ENCODE data around the gene ADGRG6. TPM values are rescaled to one million over a fixed set of nuclear protein-coding genes. Genes with fewer than 3 reads are reported as not detected.
A peak's percentile ranks its signal among the peaks of the same experiment; 100 is the strongest.

The ADGRG6 gene
- total and polyA plus RNA-seq, 2 donors (not counting 1 experiment from before 2014, with no cell fraction given), result 0.03 TPM; not detected in 1

- H3K4me3 ChIP-seq (ENCODE audit: control extremely low read depth in 1 of 5, extremely low read depth in 1 of 5, insufficient read depth in 1 of 5, low read depth in 2 of 5, low read length in 4 of 5), result no peak overlapping the region
- H3K36me3 ChIP-seq (replicated peaks in 1 of 2; ENCODE audit: control extremely low read depth in 1 of 2, control insufficient read depth in 1 of 2, extremely low read depth in 1 of 2, insufficient read depth in 2 of 2, low read length in 1 of 2), result no peaks in the 10 kb centered on the region
- Mint-ChIP-seq H3K9me3 (ENCODE audit: insufficient read depth) (no peaks in the 10 kb centered on the region), H3K4me1 (peaks cover 3% of the 10 kb centered on the region), H3K27ac (no peak overlapping the region), H3K4me3 (no peak overlapping the region), H3K27me3 (peaks cover 8% of the 10 kb centered on the region)
- H3K27me3 ChIP-seq (replicated peaks in 1 of 4; ENCODE audit: control extremely low read depth in 1 of 4, control insufficient read depth in 3 of 4, insufficient read depth in 4 of 4, low read length in 3 of 4), result no peaks in the 10 kb centered on the region
- WGBS (ENCODE audit: insufficient coverage), result no CpG with 5 or more reads among the region's 2 CpGs
- H4K20me1 ChIP-seq (ENCODE audit: control insufficient read depth, insufficient read depth, low read length, poor library complexity, severe bottlenecking), result no peaks in the 10 kb centered on the region
- intact Hi-C loops (cut with micrococcal nuclease), result no loop called here
- H3K79me2 ChIP-seq (ENCODE audit: control insufficient read depth, insufficient read depth, low read length), result no peaks in the 10 kb centered on the region
- no peak overlapping the region for H3K27ac ChIP-seq (ENCODE audit: low read length in 2 of 2)
- CTCF ChIA-PET, result no interaction called here
- DNase-seq (no peak), ATAC-seq (ENCODE audit: low read depth) (no peak)
- POLR2A ChIA-PET, result no interaction called here
- H3K4me2 ChIP-seq (replicated peaks; ENCODE audit: low read depth, low read length, poor library complexity, severe bottlenecking), result no peak overlapping the region
- no peak overlapping the region for H3K9ac ChIP-seq (ENCODE audit: low read length)
- no peaks in the 10 kb centered on the region for H3K9me3 ChIP-seq (ENCODE audit: control extremely low read depth in 1 of 3, control insufficient read depth in 2 of 3, insufficient read depth in 1 of 3, low read length in 2 of 3)
- H3K4me1 ChIP-seq (ENCODE audit: control insufficient read depth in 2 of 2, insufficient read depth in 2 of 2, low read length in 2 of 2), result no peaks in the 10 kb centered on the region
- H2AFZ ChIP-seq (ENCODE audit: insufficient read depth, low read depth, low read length, poor library complexity, severe bottlenecking), result no peak overlapping the region
- TF ChIP-seq CTCF (IDR thresholded peaks at IDR 0.05) (no peak), EZH2 (IDR thresholded peaks at IDR 0.05; ENCODE audit: borderline replicate concordance, insufficient read depth, low read depth, low read length, poor library complexity, severe bottlenecking) (no peak)
Observed at GRCh38 chr6:142293121-142293520, 8.7 kb upstream of the ADGRG6 start.

GRCh38 chr6:142294679-142295078 lies 7.1 kb upstream of the ADGRG6 start:
- ATAC-seq (ENCODE audit: low read depth), result no peak
- H3K27ac ChIP-seq (ENCODE audit: low read length in 2 of 2), result no peak overlapping the region
- TF ChIP-seq EZH2 (IDR thresholded peaks at IDR 0.05; ENCODE audit: borderline replicate concordance, insufficient read depth, low read depth, low read length, poor library complexity, severe bottlenecking) (no peak), CTCF (IDR thresholded peaks at IDR 0.05) (no peak)
- intact Hi-C loops (cut with micrococcal nuclease), result no loop called here
- ChIA-PET CTCF (no interaction called here), POLR2A (no interaction called here)
- DNase-seq, result peak; percentile 8
- H3K9me3 ChIP-seq (ENCODE audit: control extremely low read depth in 1 of 3, control insufficient read depth in 2 of 3, insufficient read depth in 1 of 3, low read length in 2 of 3), result no peaks in the 10 kb centered on the region
- 80% methylated on average over 1 of the region's 1 CpG for WGBS (ENCODE audit: insufficient coverage)
- peaks cover 3% of the 10 kb centered on the region for H3K4me1 Mint-ChIP-seq
- H3K36me3 ChIP-seq (replicated peaks in 1 of 2; ENCODE audit: control extremely low read depth in 1 of 2, control insufficient read depth in 1 of 2, extremely low read depth in 1 of 2, insufficient read depth in 2 of 2, low read length in 1 of 2), result no peaks in the 10 kb centered on the region
- no peaks in the 10 kb centered on the region for H3K4me1 ChIP-seq (ENCODE audit: control insufficient read depth in 2 of 2, insufficient read depth in 2 of 2, low read length in 2 of 2)
- H3K27ac Mint-ChIP-seq, result no peak overlapping the region
- H3K9ac ChIP-seq (ENCODE audit: low read length), result no peak overlapping the region
- H3K27me3 ChIP-seq (replicated peaks in 1 of 4; ENCODE audit: control extremely low read depth in 1 of 4, control insufficient read depth in 3 of 4, insufficient read depth in 4 of 4, low read length in 3 of 4), result no peaks in the 10 kb centered on the region
- no peaks in the 10 kb centered on the region for H4K20me1 ChIP-seq (ENCODE audit: control insufficient read depth, insufficient read depth, low read length, poor library complexity, severe bottlenecking)
- H3K4me3 Mint-ChIP-seq, result no peak overlapping the region
- H3K4me2 ChIP-seq (replicated peaks; ENCODE audit: low read depth, low read length, poor library complexity, severe bottlenecking), result no peak overlapping the region
- H3K27me3 Mint-ChIP-seq, result peaks cover 8% of the 10 kb centered on the region
- no peaks in the 10 kb centered on the region for H3K9me3 Mint-ChIP-seq (ENCODE audit: insufficient read depth)
- no peaks in the 10 kb centered on the region for H3K79me2 ChIP-seq (ENCODE audit: control insufficient read depth, insufficient read depth, low read length)
- no peak overlapping the region for H2AFZ ChIP-seq (ENCODE audit: insufficient read depth, low read depth, low read length, poor library complexity, severe bottlenecking)
- no peak overlapping the region for H3K4me3 ChIP-seq (ENCODE audit: control extremely low read depth in 1 of 5, extremely low read depth in 1 of 5, insufficient read depth in 1 of 5, low read depth in 2 of 5, low read length in 4 of 5)

All from B cell (primary cell).